Epidermal melanocyte (primary cell): ENCODE measurements around the gene JARID2.

Experiments
- DNase-seq: peaks from one replicate; pipeline ENCODE4 v3.0.0; 2011; ENCODE audit warnings: low spot score; ENCODE audit not compliant: insufficient read length

JARID2 gene

GRCh38 chr6:15437090-15437635 is 191.3 kb downstream of the JARID2 start:
- DNase-seq = no peak

DNA sequence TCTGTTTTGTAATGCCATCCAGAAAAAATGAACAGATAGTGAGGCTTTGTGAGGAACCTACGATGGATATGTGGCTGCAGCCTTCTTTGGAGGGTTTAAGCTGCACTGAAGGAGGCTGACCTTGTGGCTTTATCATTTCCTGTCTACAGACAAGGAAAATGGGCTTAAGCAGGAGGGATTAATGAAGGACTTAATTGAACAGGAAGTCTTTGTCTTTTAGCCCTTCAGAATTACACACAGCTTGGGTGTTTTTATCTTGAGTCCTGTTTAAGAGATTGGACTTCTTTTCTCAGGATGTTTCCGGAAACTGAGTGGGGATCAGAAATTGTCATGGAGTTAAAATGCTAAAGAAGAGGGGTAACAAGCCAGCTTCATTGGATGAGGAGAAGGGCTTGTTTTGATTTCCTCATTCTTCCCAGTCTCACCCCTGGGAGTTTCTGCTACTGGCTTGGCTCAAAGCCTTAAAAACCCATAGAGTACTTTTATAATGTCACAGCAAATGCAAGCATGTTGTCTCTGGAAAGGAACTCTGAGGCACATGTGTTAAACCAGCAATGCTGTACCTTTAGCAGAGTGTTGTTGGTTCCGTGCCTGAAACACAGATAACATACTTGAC is 193.6 kb downstream of the JARID2 start:
- DNase-seq = no peak

- no peak for DNase-seq
Observed at GRCh38 chr6:15440040-15440439, 194.2 kb downstream of the JARID2 start.

GRCh38 chr6:15441215-15441868 is 195.5 kb downstream of the JARID2 start:
- DNase-seq = peak; percentile 83

- DNase-seq = no peak
Observed at GRCh38 chr6:15441981-15442380, 196.1 kb downstream of the JARID2 start.

GRCh38 chr6:15442467-15442866 is 196.6 kb downstream of the JARID2 start:
- no peak for DNase-seq

GRCh38 chr6:15443119-15443830 is 197.4 kb downstream of the JARID2 start:
- DNase-seq = no peak

DNA sequence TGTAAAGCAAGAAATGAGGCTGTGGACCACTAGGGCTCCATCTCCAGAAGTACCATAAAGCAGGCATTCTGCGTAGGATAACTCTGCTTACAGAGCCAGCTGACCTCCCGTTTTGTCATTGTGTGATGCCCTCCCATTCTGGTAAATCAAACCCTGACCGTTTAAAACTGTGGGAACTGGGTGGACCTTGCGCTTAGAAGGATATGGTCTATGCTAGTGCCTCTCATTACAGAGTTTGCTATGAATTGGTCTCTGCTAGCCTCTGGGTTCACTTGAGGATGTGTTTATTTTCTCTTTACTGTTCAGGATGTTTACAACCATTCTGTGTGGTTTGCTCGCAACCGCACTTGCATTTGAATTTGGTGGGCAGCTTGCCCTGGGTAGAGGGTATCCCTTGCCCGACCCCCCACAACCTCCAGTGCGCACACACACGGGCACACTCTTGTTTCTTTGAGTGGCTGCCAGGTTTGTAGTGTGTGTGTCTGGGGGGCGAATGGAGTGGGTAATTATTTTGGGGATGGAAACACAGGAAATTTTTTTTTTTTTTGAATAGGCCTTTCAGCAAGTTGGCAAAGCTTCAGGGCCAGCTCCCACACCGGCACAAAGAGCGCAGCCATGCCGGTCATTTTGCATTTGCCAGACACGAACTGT is 198.3 kb downstream of the JARID2 start:
- DNase-seq = no peak

DNA sequence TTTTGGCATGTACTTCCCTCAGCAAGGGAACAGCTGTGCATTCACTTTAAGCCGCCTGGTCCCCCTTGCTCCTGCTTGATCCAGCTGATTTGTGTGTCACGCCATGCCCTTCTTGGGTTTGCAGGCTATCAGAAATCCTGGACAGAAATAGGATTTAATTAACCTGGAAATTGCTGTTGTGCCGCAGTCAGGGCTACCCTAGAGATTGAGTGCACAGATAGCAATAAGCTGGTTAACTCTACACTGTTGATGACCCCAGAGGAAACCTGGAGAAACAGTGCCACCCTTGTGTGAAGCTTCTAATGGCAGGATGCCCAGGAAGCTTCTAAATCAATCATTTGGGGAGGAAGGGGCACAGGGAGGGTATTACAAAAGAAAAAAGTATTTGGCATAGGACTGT is 199.0 kb downstream of the JARID2 start:
- no peak for DNase-seq

DNA sequence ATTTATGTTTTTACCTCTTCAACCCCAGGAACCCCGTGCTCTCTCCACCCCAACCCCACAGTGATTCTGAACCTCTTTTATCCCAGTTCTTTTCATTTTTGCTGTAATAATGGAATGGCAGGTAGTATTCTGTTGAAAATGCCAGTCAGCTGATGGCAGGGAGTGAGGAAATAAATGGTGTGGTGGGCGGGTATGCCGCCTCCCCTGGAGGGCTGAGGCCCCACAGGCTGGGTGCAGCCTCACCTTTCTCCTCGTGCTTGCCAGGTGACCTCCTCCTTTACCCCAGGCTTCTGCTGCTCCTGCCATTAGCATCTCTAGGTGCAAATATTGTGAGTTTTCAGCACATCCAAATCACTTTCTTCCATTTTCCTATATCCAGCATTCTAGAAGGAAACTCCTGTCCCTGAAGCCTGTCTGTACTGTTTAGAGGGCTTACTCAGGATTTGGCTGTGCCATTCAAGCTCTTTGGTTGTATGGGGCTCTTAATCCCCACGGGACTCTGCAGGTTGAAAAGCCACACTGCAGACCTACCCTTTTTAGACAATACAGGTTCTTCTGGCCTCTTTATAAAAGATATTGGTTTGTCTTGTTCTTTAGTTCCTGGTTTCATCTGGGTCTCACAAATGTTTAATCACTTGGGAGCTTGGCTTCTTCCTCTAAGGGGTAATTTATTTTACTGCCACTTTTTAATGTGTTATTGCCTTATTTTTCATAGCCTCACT is 201.8 kb downstream of the JARID2 start:
- DNase-seq = no peak

DNA sequence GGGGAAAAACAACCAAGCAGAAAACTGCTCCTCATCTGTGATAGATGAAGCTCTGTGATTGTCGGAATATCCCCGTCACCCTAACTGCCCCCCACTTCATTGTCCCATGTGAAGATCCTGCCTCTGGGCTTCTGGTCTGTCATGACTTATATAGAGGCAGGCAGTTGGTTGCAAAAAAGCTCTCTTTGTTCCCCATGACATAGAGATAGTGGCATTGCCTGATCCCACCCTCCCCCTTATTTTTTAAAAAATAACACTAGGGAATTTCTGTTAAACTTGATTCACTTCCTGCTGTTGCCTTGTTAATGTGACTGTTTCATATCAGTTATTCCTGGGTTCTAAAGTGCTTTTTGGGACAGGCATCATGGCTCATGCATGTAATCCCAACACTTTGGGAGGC is 203.1 kb downstream of the JARID2 start:
- DNase-seq = no peak

DNA sequence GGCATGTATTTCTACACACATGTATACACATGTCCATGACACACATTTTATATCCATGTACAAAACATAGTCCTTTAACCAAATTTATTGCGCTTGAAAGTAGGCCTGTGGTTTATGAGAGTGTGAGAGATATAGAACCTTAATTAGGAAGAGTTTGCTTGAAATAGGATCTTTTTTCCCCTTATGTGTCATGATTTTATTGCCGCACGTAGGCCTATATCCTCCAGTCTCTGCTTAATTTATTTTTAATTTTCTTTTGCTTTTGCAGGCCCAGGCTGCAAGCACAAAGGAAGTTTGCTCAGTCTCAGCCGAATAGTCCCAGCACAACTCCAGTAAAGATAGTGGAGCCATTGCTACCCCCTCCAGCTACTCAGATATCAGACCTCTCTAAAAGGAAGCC is 205.9 kb downstream of the JARID2 start:
- DNase-seq = no peak

DNA sequence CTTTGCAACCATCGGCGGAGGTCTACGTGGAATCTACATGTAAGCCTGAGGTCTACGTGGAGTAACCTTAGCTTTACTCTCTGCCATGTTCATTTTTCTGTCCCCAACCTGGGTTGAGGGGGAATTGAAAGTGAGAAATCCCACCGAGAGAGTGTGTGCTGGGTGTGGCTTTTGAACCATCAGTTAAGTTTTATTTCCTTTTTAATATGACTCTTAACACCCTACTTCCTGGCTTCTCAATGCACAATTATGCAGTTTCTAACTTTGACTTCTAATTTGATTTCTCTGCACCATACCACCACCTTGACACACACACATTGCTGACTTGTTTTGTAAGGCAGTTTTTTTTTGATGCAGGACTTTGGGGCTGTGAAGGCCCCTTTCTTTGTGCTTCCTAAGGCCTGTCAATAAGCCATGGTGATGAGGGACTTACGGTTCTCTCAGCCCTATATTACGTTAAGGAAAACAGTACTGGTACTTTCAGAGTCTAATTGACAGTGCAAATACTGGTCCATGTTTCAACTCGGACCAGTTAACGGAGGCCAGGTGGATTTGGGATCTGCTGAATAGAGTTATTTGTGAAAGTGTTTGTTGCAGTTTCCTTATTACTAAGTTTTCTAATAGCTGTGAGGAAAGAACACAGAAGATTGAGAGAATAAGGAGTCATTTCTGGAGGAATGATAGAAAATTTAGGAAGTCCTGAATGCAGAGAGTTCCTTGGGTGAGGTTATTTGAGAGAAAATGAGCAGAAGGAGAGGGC is 206.5 kb downstream of the JARID2 start:
- no peak for DNase-seq

GRCh38 chr6:15453186-15453585 is 207.3 kb downstream of the JARID2 start:
- no peak for DNase-seq

- DNase-seq = no peak
Observed at GRCh38 chr6:15453622-15454021, 207.8 kb downstream of the JARID2 start.

GRCh38 chr6:15456422-15456821 is 210.6 kb downstream of the JARID2 start:
- DNase-seq = no peak

- no peak for DNase-seq
Observed at GRCh38 chr6:15457121-15457650, 211.3 kb downstream of the JARID2 start.

DNA sequence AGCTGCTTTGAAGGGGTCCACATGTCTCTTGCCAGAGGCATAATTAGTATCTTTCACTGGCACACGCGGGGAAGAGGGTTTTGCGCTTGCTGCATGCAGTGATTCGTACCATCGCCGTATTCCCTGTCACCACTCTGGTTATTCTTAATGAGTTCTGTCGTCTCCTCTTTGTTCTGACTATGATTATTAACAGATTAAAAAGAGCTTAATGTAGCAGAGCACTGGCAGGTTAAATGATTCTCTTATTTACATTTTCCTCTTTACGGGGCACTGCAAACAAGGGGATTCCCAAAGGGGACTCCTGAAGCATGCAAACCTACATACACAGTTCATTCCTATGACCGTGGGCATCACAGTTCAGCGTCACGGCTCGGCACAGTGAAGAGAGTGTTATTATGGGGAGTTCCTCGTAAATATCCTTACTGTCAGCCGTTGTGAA is 212.2 kb downstream of the JARID2 start:
- DNase-seq = no peak

DNA sequence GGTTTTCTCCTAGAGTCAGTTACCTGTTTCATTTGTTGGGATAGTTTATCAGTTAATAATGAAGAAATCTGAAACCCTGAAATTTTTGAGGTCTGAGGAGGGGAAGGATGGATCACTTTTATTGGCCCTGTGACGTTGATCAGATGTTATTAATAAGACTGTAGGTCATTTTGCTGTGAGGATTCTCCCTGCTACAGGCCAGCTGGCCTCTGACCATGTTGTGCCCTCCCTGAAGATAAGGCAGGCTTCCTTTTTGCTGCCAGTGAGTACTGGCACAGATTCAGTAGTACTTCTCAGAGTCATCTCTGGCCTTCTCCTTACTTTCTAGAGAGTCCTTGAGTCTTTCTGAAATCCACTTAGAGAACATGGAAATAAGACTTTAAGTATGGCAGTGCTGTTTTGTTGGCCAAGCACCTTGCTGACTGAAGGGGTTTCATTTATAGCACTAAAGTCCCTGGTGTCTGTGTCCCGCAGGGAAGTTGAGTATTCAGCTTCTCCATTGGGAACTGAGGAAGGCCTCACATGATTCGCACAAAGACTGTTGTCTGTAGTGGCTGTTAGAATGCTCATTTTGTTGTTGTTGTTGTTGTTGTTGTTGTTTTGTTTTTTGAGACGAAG is 214.3 kb downstream of the JARID2 start:
- no peak for DNase-seq
